ENCODE measurements around the gene ZNF48.
A peak's percentile ranks its signal among the peaks of the same experiment; 100 is the strongest.

The ZNF48 gene

DNA sequence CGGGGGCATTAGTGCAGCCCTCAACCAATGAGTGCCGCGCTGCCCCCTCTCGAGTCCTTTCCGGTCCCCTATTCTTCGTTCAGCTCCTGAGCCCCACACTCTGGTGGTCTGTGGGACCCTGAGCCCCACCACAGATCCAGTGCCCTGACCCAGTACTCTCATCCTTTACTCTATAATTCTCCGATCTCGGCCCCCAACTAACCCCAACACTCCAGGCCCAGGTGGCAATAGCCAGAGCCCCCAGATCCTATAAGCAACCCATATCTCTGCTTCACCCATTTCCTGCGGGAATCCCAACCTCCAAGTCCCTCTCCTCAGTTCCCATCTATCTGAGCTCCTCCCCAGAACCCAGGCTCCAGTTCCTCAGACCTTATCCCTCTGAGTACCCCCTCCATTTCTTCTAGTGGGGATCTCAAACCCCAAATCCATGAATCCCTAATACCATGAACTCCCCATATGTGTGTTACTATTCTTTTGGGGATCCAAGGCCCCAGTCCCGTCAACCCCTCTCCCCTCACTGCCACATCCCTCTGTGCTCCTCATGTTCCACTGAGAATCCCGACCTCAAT is 23.9 kb upstream of the ZNF48 start:
- no peak overlapping the region for H3K9ac ChIP-seq (ENCODE audit: low read length)
- peak overlapping the region; percentile 50 for H3K4me3 ChIP-seq (ENCODE audit: low read depth, low read length)
- no peaks in the 10 kb centered on the region for H3K9me3 ChIP-seq (ENCODE audit: control insufficient read depth, insufficient read depth, low read depth, low read length)

DNA sequence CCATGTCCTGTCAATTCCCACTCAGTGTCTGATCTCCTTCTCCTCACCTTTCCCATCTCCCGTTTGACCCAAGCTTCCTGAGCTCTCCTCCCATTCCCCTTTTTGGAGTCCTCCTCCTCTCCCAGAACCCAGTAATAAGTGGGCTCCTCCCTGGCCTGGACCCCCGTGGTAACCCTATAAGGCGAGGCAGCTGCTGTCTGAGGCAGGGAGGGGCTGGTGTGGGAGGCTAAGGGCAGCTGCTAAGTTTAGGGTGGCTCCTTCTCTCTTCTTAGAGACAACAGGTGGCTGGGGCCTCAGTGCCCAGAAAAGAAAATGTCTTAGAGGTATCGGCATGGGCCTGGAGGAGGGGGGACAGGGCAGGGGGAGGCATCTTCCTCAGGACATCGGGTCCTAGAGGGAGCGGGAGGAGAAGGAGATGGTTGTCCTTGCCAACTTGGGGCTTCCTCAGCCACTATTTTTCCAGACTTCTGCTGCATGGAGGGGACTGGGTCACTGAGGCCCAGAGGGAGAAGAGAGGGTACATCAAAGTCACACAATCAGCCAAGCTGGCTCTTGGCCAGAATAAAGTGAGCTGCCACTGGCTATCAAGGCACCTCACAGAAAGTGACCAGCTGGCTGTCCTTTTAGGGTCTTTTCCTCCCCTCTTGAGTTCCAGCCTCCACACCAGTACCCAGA is 23.0 kb upstream of the ZNF48 start:
- Histone ChIP-seq H3K9ac (ENCODE audit: low read length) (no peak overlapping the region), H3K4me1 (ENCODE audit: control insufficient read depth, insufficient read depth, low read length) (peaks cover 36% of the 10 kb centered on the region), H3K27me3 (ENCODE audit: control insufficient read depth, insufficient read depth, low read length) (no peaks in the 10 kb centered on the region), H3K36me3 (ENCODE audit: control insufficient read depth, insufficient read depth, low read length) (no peaks in the 10 kb centered on the region), H3K9me3 (ENCODE audit: control insufficient read depth, insufficient read depth, low read depth, low read length) (no peaks in the 10 kb centered on the region), H3K4me3 (ENCODE audit: low read depth, low read length) (no peak overlapping the region), H3K27ac (ENCODE audit: low read depth, low read length) (no peak overlapping the region)

More for the DNA sequence above, 23.9 kb upstream of the ZNF48 start:
- Histone ChIP-seq H3K27me3 (ENCODE audit: control insufficient read depth, insufficient read depth, low read length) (no peaks in the 10 kb centered on the region), H3K4me1 (ENCODE audit: control insufficient read depth, insufficient read depth, low read length) (peaks cover 30% of the 10 kb centered on the region), H3K36me3 (ENCODE audit: control insufficient read depth, insufficient read depth, low read length) (no peaks in the 10 kb centered on the region), H3K27ac (ENCODE audit: low read depth, low read length) (no peak overlapping the region)

DNA sequence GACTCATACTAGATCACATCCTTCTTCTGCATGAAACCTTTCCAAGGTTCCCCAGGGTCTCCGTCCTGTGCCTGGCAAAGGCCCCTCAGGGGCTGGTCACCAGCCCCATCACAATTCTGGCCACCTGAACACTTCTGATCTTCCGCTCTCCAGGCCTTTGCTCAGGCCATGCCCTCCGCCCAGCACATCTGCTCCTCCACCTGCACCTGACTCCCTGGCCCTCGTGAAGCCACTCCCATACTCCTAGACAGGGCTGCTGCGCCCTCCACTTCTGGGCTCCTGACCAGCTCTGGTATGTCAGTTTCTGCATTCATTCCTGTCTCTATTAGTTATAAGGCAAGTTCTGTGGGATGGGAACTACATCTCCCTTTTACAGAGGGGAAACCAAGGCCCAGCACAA is 22.5 kb upstream of the ZNF48 start:
- Histone ChIP-seq H3K4me1 (ENCODE audit: control insufficient read depth, insufficient read depth, low read length) (peaks cover 36% of the 10 kb centered on the region), H3K4me3 (ENCODE audit: low read depth, low read length) (no peak overlapping the region), H3K9me3 (ENCODE audit: control insufficient read depth, insufficient read depth, low read depth, low read length) (no peaks in the 10 kb centered on the region), H3K27ac (ENCODE audit: low read depth, low read length) (no peak overlapping the region), H3K36me3 (ENCODE audit: control insufficient read depth, insufficient read depth, low read length) (no peaks in the 10 kb centered on the region), H3K27me3 (ENCODE audit: control insufficient read depth, insufficient read depth, low read length) (no peaks in the 10 kb centered on the region), H3K9ac (ENCODE audit: low read length) (no peak overlapping the region)

DNA sequence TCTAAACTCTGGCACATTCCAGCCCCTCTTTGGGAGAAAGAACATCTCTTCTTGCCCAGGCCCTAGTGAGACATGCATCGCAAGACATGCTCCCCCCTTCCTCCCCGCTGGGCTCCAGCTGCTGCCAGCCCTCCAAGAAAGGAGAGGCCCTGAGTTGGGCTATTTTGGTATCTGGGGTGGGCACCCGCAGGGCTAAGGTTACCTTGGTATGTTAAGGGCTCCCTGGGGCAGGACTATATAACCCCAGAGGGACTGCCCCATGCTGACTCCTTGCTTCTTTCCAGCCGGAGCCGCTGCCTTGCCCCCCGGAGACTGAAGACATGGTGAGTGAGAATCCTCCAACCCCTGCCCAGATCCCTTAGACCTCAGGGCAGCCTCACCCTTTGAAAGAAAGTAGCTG is 20.7 kb upstream of the ZNF48 start, which contains the start of gene MYL11:
MYL11 (plus strand) TSS at position 265 of the 400 bp plus-strand sequence; CDS start at position 321, 56 bp downstream.
- no peaks in the 10 kb centered on the region for H3K36me3 ChIP-seq (ENCODE audit: control insufficient read depth, insufficient read depth, low read length)
- H3K9ac ChIP-seq (ENCODE audit: low read length) = no peak within 1 kb of the TSS
- H3K4me1 ChIP-seq (ENCODE audit: control insufficient read depth, insufficient read depth, low read length) = peaks cover 25% of the 10 kb centered on the region
- H3K27me3 ChIP-seq (ENCODE audit: control insufficient read depth, insufficient read depth, low read length) = no peaks in the 10 kb centered on the region
- no peaks in the 10 kb centered on the region for H3K9me3 ChIP-seq (ENCODE audit: control insufficient read depth, insufficient read depth, low read depth, low read length)
- H3K27ac ChIP-seq (ENCODE audit: low read depth, low read length) = no peak within 1 kb of the TSS
- no peak within 1 kb of the TSS for H3K4me3 ChIP-seq (ENCODE audit: low read depth, low read length)

DNA sequence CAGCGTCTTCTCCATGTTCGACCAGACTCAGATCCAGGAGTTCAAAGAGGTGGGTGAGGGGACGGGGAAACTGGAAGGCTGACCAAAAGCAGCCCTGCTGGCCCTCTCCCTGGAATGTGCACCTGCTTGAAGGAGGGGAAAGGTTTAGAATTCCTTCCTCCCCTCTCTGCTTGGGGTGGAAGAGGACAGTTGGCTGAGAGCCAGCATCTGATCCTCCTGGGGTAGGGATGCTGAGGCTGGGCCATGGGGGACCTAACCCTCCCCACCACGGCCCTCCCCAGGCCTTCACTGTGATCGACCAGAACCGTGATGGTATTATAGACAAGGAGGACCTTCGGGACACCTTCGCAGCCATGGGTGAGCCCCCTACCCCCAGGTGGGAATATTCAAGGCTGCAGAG is 19.4 kb upstream of the ZNF48 start:
- H3K4me3 ChIP-seq (ENCODE audit: low read depth, low read length) = no peak overlapping the region
- H3K9ac ChIP-seq (ENCODE audit: low read length) = no peak overlapping the region
- no peaks in the 10 kb centered on the region for H3K27me3 ChIP-seq (ENCODE audit: control insufficient read depth, insufficient read depth, low read length)
- H3K27ac ChIP-seq (ENCODE audit: low read depth, low read length) = no peak overlapping the region
- H3K36me3 ChIP-seq (ENCODE audit: control insufficient read depth, insufficient read depth, low read length) = no peaks in the 10 kb centered on the region
- peaks cover 25% of the 10 kb centered on the region for H3K4me1 ChIP-seq (ENCODE audit: control insufficient read depth, insufficient read depth, low read length)
- no peaks in the 10 kb centered on the region for H3K9me3 ChIP-seq (ENCODE audit: control insufficient read depth, insufficient read depth, low read depth, low read length)

DNA sequence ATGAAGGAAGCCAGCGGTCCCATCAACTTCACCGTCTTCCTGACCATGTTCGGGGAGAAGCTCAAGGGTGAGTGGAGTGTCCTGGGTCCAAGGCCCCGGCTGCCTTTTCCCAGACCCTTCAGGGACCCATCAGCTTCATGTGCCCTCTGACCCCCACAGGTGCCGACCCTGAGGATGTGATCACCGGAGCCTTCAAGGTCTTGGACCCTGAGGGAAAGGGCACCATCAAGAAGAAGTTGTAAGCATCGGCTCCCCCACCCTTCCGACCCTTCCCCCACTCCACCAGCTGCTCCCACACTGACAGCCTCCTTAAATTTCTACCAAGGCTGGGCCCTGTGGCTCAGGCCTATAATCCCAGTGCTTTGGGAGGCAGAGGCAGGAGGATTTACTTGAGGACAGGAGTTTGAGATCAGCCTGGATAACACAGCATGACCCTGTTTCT is 18.7 kb upstream of the ZNF48 start:
- Histone ChIP-seq H3K4me3 (ENCODE audit: low read depth, low read length) (no peak overlapping the region), H3K9me3 (ENCODE audit: control insufficient read depth, insufficient read depth, low read depth, low read length) (no peaks in the 10 kb centered on the region), H3K4me1 (ENCODE audit: control insufficient read depth, insufficient read depth, low read length) (peaks cover 27% of the 10 kb centered on the region), H3K27me3 (ENCODE audit: control insufficient read depth, insufficient read depth, low read length) (no peaks in the 10 kb centered on the region), H3K36me3 (ENCODE audit: control insufficient read depth, insufficient read depth, low read length) (no peaks in the 10 kb centered on the region), H3K9ac (ENCODE audit: low read length) (no peak overlapping the region), H3K27ac (ENCODE audit: low read depth, low read length) (no peak overlapping the region)

DNA sequence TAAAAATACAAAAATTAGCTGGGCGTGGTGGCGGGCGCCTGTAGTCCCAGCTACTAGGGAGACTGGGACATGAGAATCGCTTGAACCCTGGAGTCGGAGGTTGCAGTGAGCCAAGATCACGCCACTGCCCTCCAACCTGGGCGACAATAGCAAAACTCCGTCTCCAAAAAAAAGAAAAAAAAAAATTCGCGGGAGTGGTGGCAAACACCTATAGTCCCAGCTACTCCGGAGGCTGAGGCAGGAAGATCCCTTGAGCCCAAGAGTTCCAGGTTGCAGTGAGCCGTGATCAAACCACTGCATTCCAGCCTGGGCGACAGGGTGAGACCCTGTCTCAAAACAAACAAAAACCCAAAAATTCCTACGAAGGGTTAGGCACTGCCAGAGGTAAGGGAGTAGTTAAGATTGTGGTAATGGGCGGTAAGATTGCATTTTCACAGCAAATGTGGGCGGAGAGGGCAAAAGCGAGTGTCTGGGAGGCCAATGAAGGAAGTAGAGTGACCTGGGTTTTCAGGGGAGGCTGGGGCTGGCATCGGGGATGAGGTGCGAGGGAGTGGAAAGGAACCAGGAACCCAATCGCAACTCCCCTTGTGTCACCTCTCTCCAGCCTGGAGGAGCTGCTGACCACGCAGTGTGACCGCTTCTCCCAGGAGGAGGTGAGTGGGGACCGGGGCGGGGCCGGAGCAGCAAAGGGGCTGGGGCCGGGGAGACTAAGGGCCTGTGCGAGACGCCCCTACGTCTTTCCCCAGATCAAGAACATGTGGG is 18.0 kb upstream of the ZNF48 start:
- Histone ChIP-seq H3K27me3 (ENCODE audit: control insufficient read depth, insufficient read depth, low read length) (no peaks in the 10 kb centered on the region), H3K27ac (ENCODE audit: low read depth, low read length) (peak overlapping the region; percentile 98), H3K36me3 (ENCODE audit: control insufficient read depth, insufficient read depth, low read length) (no peaks in the 10 kb centered on the region), H3K4me3 (ENCODE audit: low read depth, low read length) (peak overlapping the region; percentile 74), H3K4me1 (ENCODE audit: control insufficient read depth, insufficient read depth, low read length) (peaks cover 29% of the 10 kb centered on the region), H3K9ac (ENCODE audit: low read length) (peak overlapping the region; percentile 84), H3K9me3 (ENCODE audit: control insufficient read depth, insufficient read depth, low read depth, low read length) (no peaks in the 10 kb centered on the region)

DNA sequence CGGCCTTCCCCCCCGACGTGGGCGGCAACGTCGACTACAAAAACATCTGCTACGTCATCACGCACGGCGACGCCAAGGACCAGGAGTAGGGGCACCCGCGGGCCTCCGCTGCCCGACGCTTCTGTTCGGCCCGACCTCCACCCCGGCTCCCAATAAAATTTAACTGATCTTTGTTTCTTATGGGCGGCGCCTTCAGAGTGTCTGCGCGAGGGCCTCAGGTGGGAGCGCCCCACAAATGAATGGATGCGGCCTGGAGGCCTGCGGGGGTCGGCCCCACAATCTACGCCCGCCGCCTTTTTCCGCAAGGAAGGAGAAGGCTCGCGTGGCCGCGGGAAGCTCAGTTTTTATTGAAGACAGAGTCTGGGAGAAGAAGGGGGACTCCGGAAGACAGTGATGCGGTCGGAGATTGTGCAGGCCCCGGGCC is 17.4 kb upstream of the ZNF48 start:
- Histone ChIP-seq H3K4me1 (ENCODE audit: control insufficient read depth, insufficient read depth, low read length) (peaks cover 29% of the 10 kb centered on the region), H3K4me3 (ENCODE audit: low read depth, low read length) (peak overlapping the region; percentile 74), H3K36me3 (ENCODE audit: control insufficient read depth, insufficient read depth, low read length) (no peaks in the 10 kb centered on the region), H3K27ac (ENCODE audit: low read depth, low read length) (peak overlapping the region; percentile 98), H3K9me3 (ENCODE audit: control insufficient read depth, insufficient read depth, low read depth, low read length) (no peaks in the 10 kb centered on the region), H3K27me3 (ENCODE audit: control insufficient read depth, insufficient read depth, low read length) (no peaks in the 10 kb centered on the region), H3K9ac (ENCODE audit: low read length) (peak overlapping the region; percentile 84)

DNA sequence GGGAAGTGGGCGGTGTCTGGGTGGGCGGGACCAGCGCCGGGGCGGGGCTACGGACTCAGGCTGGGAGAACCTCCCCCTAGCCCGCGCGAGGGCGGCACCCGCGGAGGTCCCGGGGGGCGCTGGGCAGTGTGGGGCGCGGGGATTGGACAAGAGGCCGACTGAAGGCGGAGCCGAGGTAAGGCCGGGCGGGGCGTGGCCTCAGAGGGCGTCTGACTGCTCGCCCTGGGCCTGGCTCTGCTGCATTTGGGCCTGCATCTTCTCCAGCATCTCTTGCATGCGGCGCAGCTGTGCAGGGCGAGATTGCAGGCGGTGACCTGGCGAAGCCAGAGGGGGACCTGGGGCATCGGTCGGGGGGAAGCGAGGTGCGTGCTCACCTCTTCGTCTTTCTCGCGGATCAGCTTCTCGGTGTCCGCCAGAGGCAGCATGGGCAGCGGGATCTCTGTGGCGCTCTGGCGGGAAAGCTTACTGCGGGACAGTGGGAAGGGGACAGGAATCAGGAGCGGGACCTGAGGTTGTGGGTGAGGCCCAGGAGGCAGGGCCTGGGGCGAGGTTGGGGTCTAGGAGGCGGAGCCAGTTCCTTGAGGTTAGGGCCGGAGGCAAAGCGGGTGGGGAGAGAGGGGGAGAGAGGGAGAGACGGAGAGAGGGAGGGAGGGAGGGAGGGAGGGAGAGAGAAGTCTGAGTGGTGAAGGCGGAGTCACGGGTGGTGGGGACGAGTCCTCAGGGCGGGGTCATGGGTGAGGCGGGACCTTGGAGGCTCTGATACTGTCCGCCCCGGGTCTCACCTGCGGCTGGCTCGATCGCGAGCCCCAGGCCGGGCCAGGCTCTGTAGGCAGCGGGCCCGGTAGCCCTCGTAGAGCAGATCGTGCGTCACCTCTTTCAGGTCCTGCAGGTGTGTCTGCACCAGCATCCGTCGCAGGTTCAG is 16.7 kb upstream of the ZNF48 start:
- H3K4me1 ChIP-seq (ENCODE audit: control insufficient read depth, insufficient read depth, low read length) = peaks cover 29% of the 10 kb centered on the region
- no peaks in the 10 kb centered on the region for H3K9me3 ChIP-seq (ENCODE audit: control insufficient read depth, insufficient read depth, low read depth, low read length)
- peak overlapping the region; percentile 98; the same call in 1 of the 2 replicates for H3K27ac ChIP-seq (ENCODE audit: low read depth, low read length)
- H3K4me3 ChIP-seq (ENCODE audit: low read depth, low read length) = peak overlapping the region; percentile 88
- H3K36me3 ChIP-seq (ENCODE audit: control insufficient read depth, insufficient read depth, low read length) = no peaks in the 10 kb centered on the region
- H3K9ac ChIP-seq (ENCODE audit: low read length) = peak overlapping the region; percentile 87
- H3K27me3 ChIP-seq (ENCODE audit: control insufficient read depth, insufficient read depth, low read length) = no peaks in the 10 kb centered on the region

DNA sequence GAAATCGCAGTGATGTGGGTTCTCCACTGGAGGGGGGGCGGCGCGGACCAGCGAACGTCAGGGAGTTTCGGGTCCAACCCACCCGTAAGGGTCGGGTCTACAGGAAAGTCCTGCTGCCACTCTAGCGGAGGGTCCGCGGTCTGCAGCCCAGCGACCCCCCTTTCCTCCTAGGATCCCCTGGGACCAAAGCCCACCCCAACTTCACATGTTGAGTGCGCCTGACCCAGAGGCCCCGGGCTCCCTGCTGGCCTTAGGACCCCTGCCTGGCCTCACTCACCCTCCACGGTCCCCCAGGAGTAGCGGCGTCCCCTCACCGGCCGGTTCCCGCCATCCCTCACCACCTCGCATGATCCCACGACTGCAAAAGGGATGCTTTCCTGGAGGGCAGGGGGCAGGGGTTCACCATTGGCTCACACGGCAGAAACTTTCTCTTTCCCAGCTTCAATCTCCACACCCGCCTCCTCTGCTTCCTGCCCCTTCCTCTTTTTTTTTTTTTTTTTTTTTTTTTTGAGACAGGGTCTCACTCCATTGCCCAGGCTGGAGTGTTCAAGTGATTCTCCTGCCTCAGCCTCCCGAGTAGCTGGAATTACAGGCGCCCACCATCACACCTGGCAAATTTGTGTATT is 15.9 kb upstream of the ZNF48 start:
- Histone ChIP-seq H3K9me3 (ENCODE audit: control insufficient read depth, insufficient read depth, low read depth, low read length) (no peaks in the 10 kb centered on the region), H3K9ac (ENCODE audit: low read length) (peak overlapping the region; percentile 73), H3K36me3 (ENCODE audit: control insufficient read depth, insufficient read depth, low read length) (no peaks in the 10 kb centered on the region), H3K4me3 (ENCODE audit: low read depth, low read length) (peak overlapping the region; percentile 88), H3K27me3 (ENCODE audit: control insufficient read depth, insufficient read depth, low read length) (no peaks in the 10 kb centered on the region), H3K4me1 (ENCODE audit: control insufficient read depth, insufficient read depth, low read length) (peaks cover 29% of the 10 kb centered on the region), H3K27ac (ENCODE audit: low read depth, low read length) (no peak overlapping the region)
